ENCODE results near the gene NPW.

- TF ChIP-seq CTCF (conservative IDR thresholded peaks at IDR 0.05): no peak
- no peak for TF ChIP-seq ZFX (IDR thresholded peaks at IDR 0.05)
Measured at GRCh38 chr16:2056077-2056476, 36.5 kb downstream of the NPW start.
